Body of pancreas (tissue), 4 donors: Measurements from ENCODE around the gene AGBL3. TPM values are rescaled to one million over a fixed set of nuclear protein-coding genes. Genes with fewer than 3 reads are reported as not detected.

Source experiments
- ATAC-seq: fragments of 150-250 bp; one replicate; pipeline ENCODE4 v1.9.1; 2016
- DNase-seq, 4 donors: peaks; one replicate each; pipeline ENCODE4 v3.0.0-alpha.2; 2019
- H3K27ac ChIP-seq, 4 donors: fragments of 200-600 bp; sonication (generic); 1 replicate in 3 of 4; 2 replicates in 1 of 4; pipeline versions ENCODE4 v1.5.1 to v1.6.1; 2016 to 2019; ENCODE audit warnings: mild to moderate bottlenecking in 1 of 4, mixed read lengths in 1 of 4, moderate library complexity in 1 of 4
- H3K27me3 ChIP-seq, 2 donors: fragments of 200-600 bp; sonication (generic); one replicate each; pipeline ENCODE4 v1.6.0; 2016; ENCODE audit warnings: mild to moderate bottlenecking in 1 of 2
- H3K36me3 ChIP-seq, 2 donors: fragments of 200-600 bp; sonication (generic); replicated peaks in 1 of 2; 2 replicates each; pipeline ENCODE4 v1.5.1; 2016; ENCODE audit warnings: low read depth in 2 of 2; ENCODE audit not compliant: insufficient read depth in 1 of 2
- H3K4me1 ChIP-seq: fragments of 200-600 bp; sonication (generic); one replicate; pipeline ENCODE4 v1.6.0; 2016
- H3K4me3 ChIP-seq, 2 donors: fragments of 200-600 bp; sonication (generic); 1 replicate in 1 of 2; 2 replicates in 1 of 2; pipeline ENCODE4 v1.5.1; 2016 to 2019
- H3K9me3 ChIP-seq, 3 donors: fragments of 200-600 bp; sonication (generic); 1 replicate in 2 of 3; 2 replicates in 1 of 3; pipeline ENCODE4 v1.5.1; 2016
- POLR2A ChIP-seq, 3 donors: fragments of 450-650 bp; IDR thresholded peaks; one replicate each; pipeline ENCODE4 v1.6.1; 2016; ENCODE audit warnings: antibody characterized with exemption in 3 of 3, mild to moderate bottlenecking in 2 of 3
- WGBS, 2 donors: methylation state at CpG; one replicate each; pipeline ENCODE4 v1.1.5; 2017; 5-methylcytosine and 5-hydroxymethylcytosine counted together
- intact Hi-C: fragments of 100-400 bp; cut with DNase I; formaldehyde crosslinking; loops from one replicate; pipeline ENCODE4 v1.15.1; 2023
- total RNA-seq, 2 donors: library from RNA; depleted of rRNA; stranded (reverse); fragments of >200 nt; gene quantifications; one replicate each; pipeline ENCODE4 v1.1.0, GENCODE V29; 2016
- TF ChIP-seq, protein P1 (sequence below), 7 experiments: fragments of 450-650 bp in 4 of 7; fragments of 200-600 bp in 3 of 7; sonication (generic) in 3 of 7; IDR thresholded peaks; one replicate each; pipeline ENCODE4 v1.5.1; 2016 to 2019; ENCODE audit warnings: antibody characterized with exemption in 7 of 7

AGBL3 gene
- total RNA-seq, 2 donors from 2014 or later, result 0.33 to 2.6 TPM

DNA sequence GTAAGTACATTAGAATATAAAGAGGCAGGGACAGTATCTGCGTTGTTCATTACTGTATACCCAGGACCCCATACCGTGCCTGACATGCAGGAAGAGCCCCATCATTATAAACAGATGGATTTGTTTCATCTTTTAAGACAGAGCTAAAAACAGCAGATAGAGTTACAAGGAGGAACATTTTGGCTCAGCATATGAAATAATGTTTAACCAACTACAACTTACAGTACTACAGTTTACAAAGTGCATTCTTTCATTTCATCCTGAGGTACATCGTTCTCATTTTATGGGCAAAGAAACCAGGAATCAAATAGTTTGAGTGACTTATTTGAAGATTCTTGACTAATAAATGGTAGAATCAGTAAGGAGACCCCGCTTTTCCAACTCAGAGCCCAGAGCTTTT lies 38.1 kb upstream of the AGBL3 start:
- Histone ChIP-seq H3K36me3 (no peaks in the 10 kb centered on the region), H3K27ac (no peak overlapping the region), H3K4me3 (no peak overlapping the region), H3K9me3 (no peaks in the 10 kb centered on the region), H3K27me3 (no peaks in the 10 kb centered on the region), H3K4me1 (no peaks in the 10 kb centered on the region)
- intact Hi-C loops, result no loop called here
- no peak for TF ChIP-seq POLR2A (IDR thresholded peaks at IDR 0.05)
- TF ChIP-seq, protein P1, sequence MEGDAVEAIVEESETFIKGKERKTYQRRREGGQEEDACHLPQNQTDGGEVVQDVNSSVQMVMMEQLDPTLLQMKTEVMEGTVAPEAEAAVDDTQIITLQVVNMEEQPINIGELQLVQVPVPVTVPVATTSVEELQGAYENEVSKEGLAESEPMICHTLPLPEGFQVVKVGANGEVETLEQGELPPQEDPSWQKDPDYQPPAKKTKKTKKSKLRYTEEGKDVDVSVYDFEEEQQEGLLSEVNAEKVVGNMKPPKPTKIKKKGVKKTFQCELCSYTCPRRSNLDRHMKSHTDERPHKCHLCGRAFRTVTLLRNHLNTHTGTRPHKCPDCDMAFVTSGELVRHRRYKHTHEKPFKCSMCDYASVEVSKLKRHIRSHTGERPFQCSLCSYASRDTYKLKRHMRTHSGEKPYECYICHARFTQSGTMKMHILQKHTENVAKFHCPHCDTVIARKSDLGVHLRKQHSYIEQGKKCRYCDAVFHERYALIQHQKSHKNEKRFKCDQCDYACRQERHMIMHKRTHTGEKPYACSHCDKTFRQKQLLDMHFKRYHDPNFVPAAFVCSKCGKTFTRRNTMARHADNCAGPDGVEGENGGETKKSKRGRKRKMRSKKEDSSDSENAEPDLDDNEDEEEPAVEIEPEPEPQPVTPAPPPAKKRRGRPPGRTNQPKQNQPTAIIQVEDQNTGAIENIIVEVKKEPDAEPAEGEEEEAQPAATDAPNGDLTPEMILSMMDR (IDR thresholded peaks at IDR 0.05), result no peak
- WGBS, 2 donors, result 71 to 83% methylated on average over 4 of the region's 4 CpGs
- no peak for ATAC-seq
- no peak for DNase-seq

DNA sequence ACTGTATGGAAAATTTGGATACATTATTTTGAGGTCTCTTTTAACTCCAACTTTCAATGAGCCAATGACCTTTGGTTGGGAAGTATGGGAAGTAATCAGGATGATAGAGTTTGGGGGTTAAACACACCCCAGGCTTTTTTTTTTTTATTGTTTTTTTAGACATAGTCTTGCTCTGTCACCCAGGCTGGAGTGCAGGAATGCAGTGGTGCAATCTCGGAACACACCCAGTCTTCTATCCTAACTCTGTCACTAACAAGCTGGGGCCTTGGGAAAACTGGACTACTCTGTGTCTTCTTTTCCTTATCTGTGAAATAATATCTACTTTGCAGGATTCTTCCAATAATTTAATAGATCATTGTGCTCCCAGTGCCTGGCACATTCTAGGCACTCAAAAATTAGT lies 37.6 kb upstream of the AGBL3 start:
- Histone ChIP-seq H3K36me3 (no peaks in the 10 kb centered on the region), H3K27me3 (no peaks in the 10 kb centered on the region), H3K4me1 (no peaks in the 10 kb centered on the region), H3K27ac (no peak overlapping the region), H3K4me3 (no peak overlapping the region), H3K9me3 (no peaks in the 10 kb centered on the region)
- TF ChIP-seq, protein P1 (IDR thresholded peaks at IDR 0.05), result no peak
- no peak for TF ChIP-seq POLR2A (IDR thresholded peaks at IDR 0.05)
- DNase-seq (no peak), ATAC-seq (no peak)
- WGBS, 2 donors, result 72 to 87% methylated on average over 1 of the region's 1 CpG
- intact Hi-C loops, result no loop called here

DNA sequence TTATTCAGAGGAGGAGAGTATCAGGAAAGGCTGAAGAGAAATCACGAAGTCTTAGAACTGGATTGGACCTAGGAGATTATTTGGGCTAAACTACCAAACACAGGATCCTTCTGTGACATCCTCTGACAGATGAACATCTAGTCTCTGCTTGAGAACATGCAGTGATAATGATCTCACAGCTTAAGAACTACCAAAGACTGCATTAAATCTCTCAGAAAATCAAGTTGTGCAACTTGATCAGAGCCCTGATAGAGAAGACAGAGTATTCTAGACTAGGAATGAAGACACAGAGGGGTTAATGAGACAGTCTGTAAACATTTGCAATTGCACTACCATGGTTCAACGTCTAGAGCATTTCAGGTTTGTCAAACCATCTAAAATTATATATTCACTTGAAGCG lies 37.1 kb upstream of the AGBL3 start:
- H3K9me3 ChIP-seq, result no peaks in the 10 kb centered on the region
- TF ChIP-seq, protein P1 (IDR thresholded peaks at IDR 0.05), result no peak
- no peak for TF ChIP-seq POLR2A (IDR thresholded peaks at IDR 0.05)
- no peak overlapping the region for H3K4me3 ChIP-seq
- WGBS, 2 donors, result 72 to 73% methylated on average over 3 of the region's 3 CpGs
- H3K4me1 ChIP-seq, result no peaks in the 10 kb centered on the region
- no peak overlapping the region for H3K27ac ChIP-seq
- DNase-seq, result no peak
- intact Hi-C loops, result no loop called here
- no peak for ATAC-seq
- H3K27me3 ChIP-seq, result no peaks in the 10 kb centered on the region
- H3K36me3 ChIP-seq, result no peaks in the 10 kb centered on the region

DNA sequence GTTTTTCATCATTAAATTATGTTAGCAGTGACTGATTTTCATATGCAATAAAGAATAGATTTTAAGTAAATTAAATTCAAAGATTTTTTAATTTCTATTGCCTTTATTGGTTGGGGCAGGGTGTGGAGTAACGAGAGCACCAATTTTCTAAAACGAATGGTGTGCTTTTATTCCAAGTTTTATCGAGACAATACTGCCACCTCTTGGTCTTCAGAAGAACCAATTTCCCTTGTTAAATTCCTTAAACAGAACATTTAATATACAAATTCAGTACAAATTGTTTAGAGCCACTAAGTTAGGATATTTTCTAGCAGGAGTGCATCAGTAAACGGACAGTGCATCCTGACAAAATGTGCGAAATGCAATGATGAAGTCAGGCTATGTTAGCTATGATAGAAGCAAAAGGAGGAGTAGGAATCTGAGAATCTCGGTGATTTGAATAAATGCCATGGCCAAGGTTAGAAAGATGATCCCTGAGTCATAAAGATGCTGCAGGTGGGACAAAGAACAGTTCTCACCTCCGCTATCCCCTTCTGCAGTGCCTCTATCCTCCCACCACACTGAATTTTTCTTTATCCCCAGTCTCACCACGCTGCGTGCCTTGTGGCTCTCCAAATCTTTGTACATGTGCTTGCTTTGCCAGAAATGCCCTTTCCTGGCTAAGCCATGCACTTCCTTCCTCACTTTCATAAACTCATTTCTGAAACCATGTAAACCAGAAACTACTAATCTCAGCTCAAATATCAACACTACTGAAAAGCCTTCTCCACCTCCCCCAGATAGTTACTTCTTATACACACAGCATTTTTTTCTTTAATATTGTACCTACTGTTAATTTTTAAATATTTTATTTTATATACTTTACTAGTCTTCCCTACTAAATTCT lies 31.9 kb upstream of the AGBL3 start:
- H3K27ac ChIP-seq, result no peak overlapping the region
- no peaks in the 10 kb centered on the region for H3K9me3 ChIP-seq
- intact Hi-C loops, result loop anchor here (5.0 to 10.0 kb wide), 3 partner anchors 202 to 322 kb away; no protein-coding TSS in a partner anchor
- H3K36me3 ChIP-seq, result no peaks in the 10 kb centered on the region
- ATAC-seq (no peak), DNase-seq (no peak)
- no peaks in the 10 kb centered on the region for H3K27me3 ChIP-seq
- no peak overlapping the region for H3K4me3 ChIP-seq
- H3K4me1 ChIP-seq, result no peaks in the 10 kb centered on the region
- 36 to 38% methylated on average over 9 of the region's 9 CpGs for WGBS, 2 donors
- TF ChIP-seq, protein P1 (IDR thresholded peaks at IDR 0.05), result peak; percentile 23 to 77 (median 68)
- no peak for TF ChIP-seq POLR2A (IDR thresholded peaks at IDR 0.05)
